Endodermal cell (in vitro differentiated cells): Measurements from ENCODE around the gene HOXC4. TPM values are rescaled to one million over a fixed set of nuclear protein-coding genes. Genes with fewer than 3 reads are reported as not detected.

Source experiments
- DNase-seq: peaks from one replicate; pipeline ENCODE4 v3.0.0-alpha.2; 2017
- H3K27ac ChIP-seq: 2 replicates; pipeline ENCODE4 v1.5.1; 2013; ENCODE audit warnings: mild to moderate bottlenecking, low read depth, low read length, moderate library complexity
- H3K27me3 ChIP-seq: 2 replicates; pipeline ENCODE4 v1.6.1; 2013; ENCODE audit warnings: mild to moderate bottlenecking, low read length, moderate library complexity; ENCODE audit not compliant: insufficient read depth, control insufficient read depth, poor library complexity, severe bottlenecking
- H3K36me3 ChIP-seq: 2 replicates; pipeline ENCODE4 v1.7.0; 2013; ENCODE audit warnings: mild to moderate bottlenecking, low read length, moderate library complexity; ENCODE audit not compliant: control insufficient read depth, insufficient read depth
- H3K4me1 ChIP-seq: one replicate; pipeline ENCODE4 v1.7.0; 2013; ENCODE audit warnings: low read length; ENCODE audit not compliant: control insufficient read depth, insufficient read depth
- H3K4me3 ChIP-seq: 2 replicates; pipeline ENCODE4 v1.5.1; 2013; ENCODE audit warnings: mild to moderate bottlenecking, low read length, moderate library complexity
- H3K9ac ChIP-seq: 2 replicates; pipeline ENCODE4 v1.6.1; 2013; ENCODE audit warnings: mild to moderate bottlenecking, low read length, moderate library complexity; ENCODE audit not compliant: poor library complexity, severe bottlenecking; ENCODE audit errors: extremely low read depth
- H3K9me3 ChIP-seq: 2 replicates; pipeline ENCODE4 v1.6.1; 2013; ENCODE audit warnings: mild to moderate bottlenecking, low read length, moderate library complexity; ENCODE audit not compliant: control insufficient read depth
- H3K27ac Mint-ChIP-seq: 2 replicates; pipeline ENCODE4 v1.8.0; 2020; ENCODE audit warnings: mixed read lengths
- H3K27me3 Mint-ChIP-seq: 2 replicates; pipeline ENCODE4 v1.8.0; 2021; ENCODE audit warnings: mild to moderate bottlenecking, mixed read lengths; ENCODE audit not compliant: insufficient read depth
- H3K36me3 Mint-ChIP-seq: 2 replicates; pipeline ENCODE4 v1.8.0; 2020; ENCODE audit warnings: low read depth, mixed read lengths
- H3K4me1 Mint-ChIP-seq: 2 replicates; pipeline ENCODE4 v1.8.0; 2020; ENCODE audit warnings: mixed read lengths
- H3K4me3 Mint-ChIP-seq: 2 replicates; pipeline ENCODE4 v1.8.0; 2020; ENCODE audit warnings: mild to moderate bottlenecking, moderate library complexity, mixed read lengths
- H3K9me3 Mint-ChIP-seq: 2 replicates; pipeline ENCODE4 v1.8.0; 2020; ENCODE audit warnings: mild to moderate bottlenecking, mixed read lengths
- WGBS, 2 experiments: methylation state at CpG; one replicate each; pipeline versions ENCODE4 v1.1.5 to v1.1.7; 2013; ENCODE audit warnings: missing lambda C conversion rate in 2 of 2, mixed read lengths in 1 of 2; ENCODE audit not compliant: insufficient coverage in 1 of 2, insufficient read length in 1 of 2; 5-methylcytosine and 5-hydroxymethylcytosine counted together
- total RNA-seq, 2 donors: library from RNA; stranded (reverse); fragmentation: NEBNext Ultra II Directional in 1 of 2; extraction: Animal tissue kit (Norgen Biotek cat#: 25700) in 1 of 2; gene quantifications; 2 replicates in 1 of 2; 3 replicates in 1 of 2; pipeline ENCODE4 v1.2.1, GENCODE V29; 2021
- TF ChIP-seq, protein P1 (sequence below): fragments of 200-600 bp; sonication (generic); conservative IDR thresholded peaks from 2 replicates; pipeline ENCODE4 v1.5.0; 2021; ENCODE audit warnings: antibody characterized with exemption, mild to moderate bottlenecking

HOXC4 gene
- total RNA-seq, 2 donors from 2014 or later: not detected

DNA sequence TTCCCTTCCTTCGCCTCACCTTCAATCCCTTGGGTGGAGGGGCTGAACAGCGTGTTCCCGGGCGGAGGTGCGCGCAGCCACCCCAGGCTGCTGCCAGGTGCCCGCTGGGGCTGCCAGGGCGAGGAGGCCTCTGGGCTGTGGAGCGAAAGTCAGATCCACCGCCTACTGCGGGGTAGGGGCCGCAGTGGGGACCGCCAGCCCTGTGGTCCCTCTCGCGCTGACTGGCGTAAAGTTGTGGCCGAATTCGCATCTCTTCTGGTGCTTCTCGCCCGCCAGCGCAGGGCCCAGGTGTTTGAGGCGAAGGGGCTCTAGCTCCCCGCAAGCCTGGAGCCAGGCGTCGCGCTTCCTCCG lies 6.9 kb upstream of the HOXC4 start:
- TF ChIP-seq, protein P1, sequence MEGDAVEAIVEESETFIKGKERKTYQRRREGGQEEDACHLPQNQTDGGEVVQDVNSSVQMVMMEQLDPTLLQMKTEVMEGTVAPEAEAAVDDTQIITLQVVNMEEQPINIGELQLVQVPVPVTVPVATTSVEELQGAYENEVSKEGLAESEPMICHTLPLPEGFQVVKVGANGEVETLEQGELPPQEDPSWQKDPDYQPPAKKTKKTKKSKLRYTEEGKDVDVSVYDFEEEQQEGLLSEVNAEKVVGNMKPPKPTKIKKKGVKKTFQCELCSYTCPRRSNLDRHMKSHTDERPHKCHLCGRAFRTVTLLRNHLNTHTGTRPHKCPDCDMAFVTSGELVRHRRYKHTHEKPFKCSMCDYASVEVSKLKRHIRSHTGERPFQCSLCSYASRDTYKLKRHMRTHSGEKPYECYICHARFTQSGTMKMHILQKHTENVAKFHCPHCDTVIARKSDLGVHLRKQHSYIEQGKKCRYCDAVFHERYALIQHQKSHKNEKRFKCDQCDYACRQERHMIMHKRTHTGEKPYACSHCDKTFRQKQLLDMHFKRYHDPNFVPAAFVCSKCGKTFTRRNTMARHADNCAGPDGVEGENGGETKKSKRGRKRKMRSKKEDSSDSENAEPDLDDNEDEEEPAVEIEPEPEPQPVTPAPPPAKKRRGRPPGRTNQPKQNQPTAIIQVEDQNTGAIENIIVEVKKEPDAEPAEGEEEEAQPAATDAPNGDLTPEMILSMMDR: no peak
- no peak overlapping the region for H3K27ac Mint-ChIP-seq
- Histone ChIP-seq H3K4me1 (no peaks in the 10 kb centered on the region), H3K27me3 (peaks cover 100% of the 10 kb centered on the region), H3K36me3 (no peaks in the 10 kb centered on the region), H3K9ac (no peak overlapping the region), H3K27ac (no peak overlapping the region), H3K9me3 (no peaks in the 10 kb centered on the region), H3K4me3 (no peak overlapping the region)
- no peaks in the 10 kb centered on the region for H3K36me3 Mint-ChIP-seq
- peaks cover 3% of the 10 kb centered on the region for H3K4me1 Mint-ChIP-seq
- peak overlapping the region; percentile 29 for H3K4me3 Mint-ChIP-seq
- no peaks in the 10 kb centered on the region for H3K9me3 Mint-ChIP-seq
- H3K27me3 Mint-ChIP-seq: peaks cover 100% of the 10 kb centered on the region
- WGBS, 2 experiments: 3 to 12% methylated on average over 15 to 27 of the region's 27 CpGs
- DNase-seq: no peak

DNA sequence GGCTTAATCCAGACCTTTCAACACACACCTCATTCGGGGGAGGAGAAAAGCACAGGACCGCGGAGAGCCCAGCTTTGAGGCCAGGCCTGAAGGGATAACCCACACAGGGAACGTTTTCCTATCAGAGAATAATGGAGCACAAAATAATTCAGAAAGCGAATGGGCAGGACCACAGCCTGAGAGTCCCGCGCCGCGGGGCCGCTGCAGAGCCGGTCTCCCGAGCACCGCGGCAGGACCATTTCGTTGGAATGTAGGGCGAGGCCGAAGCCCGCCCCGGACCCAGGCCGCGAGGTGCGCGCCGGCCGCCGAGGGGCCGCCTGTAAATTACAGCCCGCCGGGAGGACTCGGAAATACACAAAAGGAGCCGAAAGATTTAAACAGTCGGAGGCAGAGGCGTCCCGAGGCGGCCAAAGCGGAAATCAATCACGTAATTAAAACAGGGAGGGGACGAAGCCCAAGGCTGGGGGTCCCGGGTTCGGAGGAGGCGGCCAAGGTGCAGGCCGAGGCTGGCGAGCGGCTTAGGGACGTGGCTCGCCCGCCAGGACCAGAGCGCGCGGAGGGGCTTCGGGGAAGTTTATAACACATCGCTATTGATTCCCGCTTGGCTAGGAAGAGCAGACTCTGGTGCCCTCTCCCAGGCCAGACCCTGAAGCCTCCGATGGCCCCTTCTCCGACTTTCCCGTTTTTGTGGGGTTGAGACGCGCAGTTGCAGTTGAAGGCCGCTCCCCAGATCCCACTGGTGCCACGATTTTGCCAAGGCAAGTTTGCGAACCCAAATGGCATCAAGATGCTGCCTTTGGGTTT lies 6.3 kb upstream of the HOXC4 start:
- H3K27me3 Mint-ChIP-seq: peaks cover 100% of the 10 kb centered on the region
- H3K36me3 Mint-ChIP-seq: no peaks in the 10 kb centered on the region
- Histone ChIP-seq H3K9ac (no peak overlapping the region), H3K9me3 (no peaks in the 10 kb centered on the region), H3K4me3 (no peak overlapping the region), H3K36me3 (no peaks in the 10 kb centered on the region), H3K4me1 (no peaks in the 10 kb centered on the region), H3K27ac (no peak overlapping the region), H3K27me3 (peaks cover 100% of the 10 kb centered on the region)
- no peak overlapping the region for H3K27ac Mint-ChIP-seq
- peak overlapping the region; percentile 29 for H3K4me3 Mint-ChIP-seq
- DNase-seq: peak; percentile 78
- WGBS, 2 experiments: 2 to 3% methylated on average over 37 to 61 of the region's 61 CpGs
- TF ChIP-seq, protein P1: no peak
- no peaks in the 10 kb centered on the region for H3K9me3 Mint-ChIP-seq
- peaks cover 7% of the 10 kb centered on the region for H3K4me1 Mint-ChIP-seq

DNA sequence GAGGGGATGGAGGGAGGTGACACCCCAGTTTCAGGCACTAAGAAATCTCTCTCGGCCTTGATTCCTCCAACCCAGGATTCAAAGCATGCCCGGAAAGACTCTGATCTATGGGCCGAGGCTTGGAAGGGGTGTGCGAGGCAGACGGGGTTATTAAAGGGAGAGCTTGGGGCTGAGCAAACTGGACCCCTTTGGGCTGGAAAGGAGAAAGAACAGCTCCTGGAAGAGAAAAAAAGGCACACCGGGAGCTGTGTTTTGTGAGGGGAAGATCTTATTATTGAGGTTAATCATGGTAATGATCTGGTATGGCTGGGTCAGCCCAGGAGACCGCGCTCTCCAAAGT lies 5.7 kb upstream of the HOXC4 start:
- Mint-ChIP-seq H3K36me3 (no peaks in the 10 kb centered on the region), H3K27me3 (peaks cover 100% of the 10 kb centered on the region), H3K4me3 (no peak overlapping the region), H3K9me3 (no peaks in the 10 kb centered on the region), H3K27ac (no peak overlapping the region), H3K4me1 (peaks cover 7% of the 10 kb centered on the region)
- DNase-seq: peak; percentile 63
- Histone ChIP-seq H3K9ac (no peak overlapping the region), H3K9me3 (no peaks in the 10 kb centered on the region), H3K27me3 (peaks cover 100% of the 10 kb centered on the region), H3K4me3 (no peak overlapping the region), H3K36me3 (no peaks in the 10 kb centered on the region), H3K27ac (no peak overlapping the region), H3K4me1 (no peaks in the 10 kb centered on the region)
- TF ChIP-seq, protein P1: no peak
- WGBS, 2 experiments: 8 to 17% methylated on average over 2 to 8 of the region's 8 CpGs
